ENCODE measurements around the gene MRPL51.
A peak's percentile ranks its signal among the peaks of the same experiment; 100 is the strongest.
"Not testable (repeated sequence)": the region's sequence is repeated elsewhere in the genome, so short reads cannot be mapped to it uniquely, and the experiment has no call there.

Gene MRPL51

GRCh38 chr12:6478416-6478815 lies 14.6 kb downstream of the MRPL51 start:
- Mint-ChIP-seq H3K4me1 (no peaks in the 10 kb centered on the region), H3K4me3 (no peak overlapping the region), H3K27me3 (peaks cover 5 to 10% of the 10 kb centered on the region in 2 donors), H3K9me3 (no peaks in the 10 kb centered on the region), H3K27ac (no peak overlapping the region), H3K36me3 (peaks cover 0 to 4% of the 10 kb centered on the region in 2 donors)
- ATAC-seq (replicated peaks), result no peak
- no peak for DNase-seq

- not testable (repeated sequence) for H3K9me3 Mint-ChIP-seq; ATAC-seq (replicated peaks); DNase-seq; H3K27ac Mint-ChIP-seq; H3K4me1 Mint-ChIP-seq; H3K27me3 Mint-ChIP-seq; H3K4me3 Mint-ChIP-seq; H3K36me3 Mint-ChIP-seq
Measured at GRCh38 chr12:6477601-6478377, 15.3 kb downstream of the MRPL51 start.

GRCh38 chr12:6476489-6476888 lies 16.6 kb downstream of the MRPL51 start:
- Mint-ChIP-seq H3K9me3 (no peaks in the 10 kb centered on the region), H3K27me3 (peaks cover 3 to 10% of the 10 kb centered on the region in 2 donors), H3K27ac (no peak overlapping the region), H3K4me3 (no peak overlapping the region), H3K4me1 (peaks cover 4 to 8% of the 10 kb centered on the region in 2 donors), H3K36me3 (peaks cover 0 to 4% of the 10 kb centered on the region in 2 donors)
- DNase-seq, result no peak
- no peak for ATAC-seq (replicated peaks)

GRCh38 chr12:6475233-6475975 lies 17.7 kb downstream of the MRPL51 start:
- not testable (repeated sequence) for H3K27me3 Mint-ChIP-seq; ATAC-seq (replicated peaks); H3K4me3 Mint-ChIP-seq; H3K9me3 Mint-ChIP-seq; H3K27ac Mint-ChIP-seq; DNase-seq; H3K36me3 Mint-ChIP-seq
- H3K4me1 Mint-ChIP-seq, result peaks cover 9 to 15% of the 10 kb centered on the region in 2 donors

- Mint-ChIP-seq H3K4me1 (peaks cover 30 to 39% of the 10 kb centered on the region in 2 donors), H3K36me3 (peaks cover 7 to 17% of the 10 kb centered on the region in 2 donors), H3K27me3 (peaks cover 0 to 5% of the 10 kb centered on the region in 2 donors), H3K4me3 (no peak overlapping the region), H3K9me3 (no peaks in the 10 kb centered on the region), H3K27ac (no peak overlapping the region)
- ATAC-seq (replicated peaks) (no peak), DNase-seq (no peak)
Measured at GRCh38 chr12:6472491-6472890, 20.6 kb downstream of the MRPL51 start.

GRCh38 chr12:6471989-6472360 lies 21.1 kb downstream of the MRPL51 start:
- DNase-seq, result no peak
- Mint-ChIP-seq H3K27me3 (peaks cover 0 to 5% of the 10 kb centered on the region in 2 donors), H3K4me3 (no peak overlapping the region), H3K9me3 (peaks cover 0 to 1% of the 10 kb centered on the region in 2 donors), H3K36me3 (peaks cover 11 to 21% of the 10 kb centered on the region in 2 donors), H3K27ac (no peak overlapping the region), H3K4me1 (peaks cover 31 to 44% of the 10 kb centered on the region in 2 donors)
- ATAC-seq (replicated peaks), result no peak

GRCh38 chr12:6470375-6471163 lies 22.5 kb downstream of the MRPL51 start, which contains the start of gene VAMP1:
Gene VAMP1, minus strand, starts transcription at chr12:6470677. Its CDS starts 146 bp downstream, at chr12:6470531.
- H3K4me1 Mint-ChIP-seq, result peaks cover 43 to 58% of the 10 kb centered on the region in 2 donors
- peak; percentile 93 for ATAC-seq (replicated peaks)
- H3K27me3 Mint-ChIP-seq, result peaks cover 0 to 3% of the 10 kb centered on the region in 2 donors
- peak within 1 kb of the TSS; percentile 83 to 86 for H3K4me3 Mint-ChIP-seq
- DNase-seq, result peak; percentile 96
- H3K27ac Mint-ChIP-seq, result peak within 1 kb of the TSS; percentile 87
- H3K36me3 Mint-ChIP-seq, result peaks cover 24 to 32% of the 10 kb centered on the region in 2 donors
- peaks cover 0 to 4% of the 10 kb centered on the region in 2 donors for H3K9me3 Mint-ChIP-seq

GRCh38 chr12:6469609-6470374 lies 23.3 kb downstream of the MRPL51 start:
- H3K27ac Mint-ChIP-seq, result peak overlapping the region; percentile 87
- H3K27me3 Mint-ChIP-seq, result no peaks in the 10 kb centered on the region
- peaks cover 0 to 4% of the 10 kb centered on the region in 2 donors for H3K9me3 Mint-ChIP-seq
- DNase-seq, result no peak
- no peak for ATAC-seq (replicated peaks)
- H3K4me1 Mint-ChIP-seq, result peaks cover 46 to 64% of the 10 kb centered on the region in 2 donors
- peaks cover 28 to 35% of the 10 kb centered on the region in 2 donors for H3K36me3 Mint-ChIP-seq
- H3K4me3 Mint-ChIP-seq, result peak overlapping the region; percentile 83 to 86

- Mint-ChIP-seq H3K27ac (no peak overlapping the region), H3K27me3 (no peaks in the 10 kb centered on the region), H3K36me3 (peaks cover 35 to 42% of the 10 kb centered on the region in 2 donors), H3K4me3 (peak overlapping the region; percentile 83 to 86), H3K9me3 (peaks cover 0 to 4% of the 10 kb centered on the region in 2 donors), H3K4me1 (peaks cover 52 to 71% of the 10 kb centered on the region in 2 donors)
- no peak for DNase-seq
- no peak for ATAC-seq (replicated peaks)
Measured at GRCh38 chr12:6469092-6469491, 24.0 kb downstream of the MRPL51 start.

GRCh38 chr12:6468283-6468575 lies 24.8 kb downstream of the MRPL51 start:
- H3K27me3 Mint-ChIP-seq, result no peaks in the 10 kb centered on the region
- no peak overlapping the region for H3K27ac Mint-ChIP-seq
- H3K36me3 Mint-ChIP-seq, result peaks cover 41 to 50% of the 10 kb centered on the region in 2 donors
- peak overlapping the region; percentile 47 to 55 for H3K4me3 Mint-ChIP-seq
- H3K4me1 Mint-ChIP-seq, result peaks cover 58 to 80% of the 10 kb centered on the region in 2 donors
- peaks cover 0 to 4% of the 10 kb centered on the region in 2 donors for H3K9me3 Mint-ChIP-seq
- ATAC-seq (replicated peaks) (no peak), DNase-seq (no peak)

GRCh38 chr12:6467571-6468282 lies 25.3 kb downstream of the MRPL51 start:
- H3K4me3 Mint-ChIP-seq, result peak overlapping the region; percentile 47 to 55
- H3K4me1 Mint-ChIP-seq, result peaks cover 62 to 85% of the 10 kb centered on the region in 2 donors
- H3K27me3 Mint-ChIP-seq; DNase-seq; ATAC-seq (replicated peaks); H3K27ac Mint-ChIP-seq; H3K9me3 Mint-ChIP-seq: not testable (repeated sequence)
- H3K36me3 Mint-ChIP-seq, result peaks cover 46 to 55% of the 10 kb centered on the region in 2 donors

GRCh38 chr12:6466751-6467150 lies 26.3 kb downstream of the MRPL51 start:
- H3K4me3 Mint-ChIP-seq, result peak overlapping the region in 1 of 2 donors; percentile 23
- not testable (repeated sequence) for H3K27me3 Mint-ChIP-seq; H3K9me3 Mint-ChIP-seq; DNase-seq; ATAC-seq (replicated peaks)
- peaks cover 56 to 64% of the 10 kb centered on the region in 2 donors for H3K36me3 Mint-ChIP-seq
- H3K27ac Mint-ChIP-seq, result peak overlapping the region; percentile 6
- H3K4me1 Mint-ChIP-seq, result peaks cover 68 to 89% of the 10 kb centered on the region in 2 donors

- peaks cover 70 to 89% of the 10 kb centered on the region in 2 donors for H3K4me1 Mint-ChIP-seq
- ATAC-seq (replicated peaks), result no peak
- no peaks in the 10 kb centered on the region for H3K27me3 Mint-ChIP-seq
- DNase-seq, result no peak
- H3K36me3 Mint-ChIP-seq, result peaks cover 60 to 70% of the 10 kb centered on the region in 2 donors
- H3K27ac Mint-ChIP-seq, result peak overlapping the region; percentile 60
- peaks cover 0 to 4% of the 10 kb centered on the region in 2 donors for H3K9me3 Mint-ChIP-seq
- peak overlapping the region in 1 of 2 donors; percentile 31 for H3K4me3 Mint-ChIP-seq
Measured at GRCh38 chr12:6466184-6466573, 26.9 kb downstream of the MRPL51 start.
